ENCODE data around the gene MRM1.

- TF ChIP-seq EZH2 (IDR thresholded peaks at IDR 0.05; ENCODE audit: borderline replicate concordance, low read length) (no peak), CTCF (IDR thresholded peaks at IDR 0.05; ENCODE audit: low read length) (no peak)
These were observed 9.7 kb upstream of the MRM1 start, which contains the start of gene DHRS11 for GRCh38 chr17:36591434-36592315.
